ENCODE results near the gene LIMS1.

The LIMS1 gene

GRCh38 chr2:108533832-108534583, at the start of gene LIMS1 (continued):
- TF ChIP-seq ZNF639 (tag by site-specific recombination; IDR thresholded peaks at IDR 0.05) (peak; percentile 47; the same call in 1 of the 2 replicates), ZNF677 (tag by site-specific recombination; IDR thresholded peaks at IDR 0.05) (no peak), MEIS1 (CRISPR knock-in tag; IDR thresholded peaks at IDR 0.05; ENCODE audit: borderline replicate concordance) (no peak), ZNF555 (tag by site-specific recombination; conservative IDR thresholded peaks at IDR 0.05) (no peak), ZNF184 (tag by site-specific recombination; IDR thresholded peaks at IDR 0.05) (no peak), ZNF114 (tag by site-specific recombination; IDR thresholded peaks at IDR 0.05) (no peak), PRDM1 (tag by site-specific recombination; IDR thresholded peaks at IDR 0.05) (no peak), ZNF768 (tag by site-specific recombination; IDR thresholded peaks at IDR 0.05) (no peak), ZNF404 (tag by site-specific recombination; IDR thresholded peaks at IDR 0.05) (no peak), RBAK (tag by site-specific recombination; IDR thresholded peaks at IDR 0.05) (no peak), ZFP3 (tag by site-specific recombination; IDR thresholded peaks at IDR 0.05; ENCODE audit: low read depth) (no peak), ZNF157 (tag by site-specific recombination; IDR thresholded peaks at IDR 0.05) (no peak), ZNF560 (tag by site-specific recombination; IDR thresholded peaks at IDR 0.05; ENCODE audit: borderline replicate concordance) (no peak), ZNF23 (tag by site-specific recombination; IDR thresholded peaks at IDR 0.05; ENCODE audit: borderline replicate concordance) (no peak), ZNF830 (tag by site-specific recombination; IDR thresholded peaks at IDR 0.05; ENCODE audit: low read depth) (no peak), ZNF112 (tag by site-specific recombination; IDR thresholded peaks at IDR 0.05) (no peak), ZNF529 (tag by site-specific recombination; IDR thresholded peaks at IDR 0.05; ENCODE audit: insufficient replicate concordance) (no peak), ZBTB20 (tag by site-specific recombination; IDR thresholded peaks at IDR 0.05) (peak; percentile 82; the same call in 1 of the 2 replicates), ZNF544 (tag by site-specific recombination; IDR thresholded peaks at IDR 0.05) (no peak), OSR2 (tag by site-specific recombination; IDR thresholded peaks at IDR 0.05) (no peak; the same call in 1 of the 2 replicates), ZNF341 (tag by site-specific recombination; IDR thresholded peaks at IDR 0.05; ENCODE audit: low read depth) (no peak), ZNF174 (tag by site-specific recombination; IDR thresholded peaks at IDR 0.05) (no peak), KLF16 (tag by site-specific recombination; IDR thresholded peaks at IDR 0.05) (peak; percentile 70), TCF7L2 (IDR thresholded peaks at IDR 0.05; ENCODE audit: borderline replicate concordance, low read depth, low read length) (no peak), ZNF292 (tag by site-specific recombination; IDR thresholded peaks at IDR 0.05; ENCODE audit: borderline replicate concordance, low read depth) (no peak), ZNF175 (tag by site-specific recombination; IDR thresholded peaks at IDR 0.05) (no peak), ZNF837 (tag by site-specific recombination; IDR thresholded peaks at IDR 0.05) (no peak), ZNF48 (tag by site-specific recombination; IDR thresholded peaks at IDR 0.05) (no peak), BCL11A (tag by site-specific recombination; IDR thresholded peaks at IDR 0.05; ENCODE audit: low read depth) (peak; percentile 55; the same call in 1 of the 2 replicates), YY1 (tag by site-specific recombination; IDR thresholded peaks at IDR 0.05) (no peak; the same call in 1 of the 2 replicates), ZBTB7A (tag by site-specific recombination; IDR thresholded peaks at IDR 0.05; ENCODE audit: low read depth) (no peak; the same call in 1 of the 2 replicates)
- TF ChIP-seq, protein P1, sequence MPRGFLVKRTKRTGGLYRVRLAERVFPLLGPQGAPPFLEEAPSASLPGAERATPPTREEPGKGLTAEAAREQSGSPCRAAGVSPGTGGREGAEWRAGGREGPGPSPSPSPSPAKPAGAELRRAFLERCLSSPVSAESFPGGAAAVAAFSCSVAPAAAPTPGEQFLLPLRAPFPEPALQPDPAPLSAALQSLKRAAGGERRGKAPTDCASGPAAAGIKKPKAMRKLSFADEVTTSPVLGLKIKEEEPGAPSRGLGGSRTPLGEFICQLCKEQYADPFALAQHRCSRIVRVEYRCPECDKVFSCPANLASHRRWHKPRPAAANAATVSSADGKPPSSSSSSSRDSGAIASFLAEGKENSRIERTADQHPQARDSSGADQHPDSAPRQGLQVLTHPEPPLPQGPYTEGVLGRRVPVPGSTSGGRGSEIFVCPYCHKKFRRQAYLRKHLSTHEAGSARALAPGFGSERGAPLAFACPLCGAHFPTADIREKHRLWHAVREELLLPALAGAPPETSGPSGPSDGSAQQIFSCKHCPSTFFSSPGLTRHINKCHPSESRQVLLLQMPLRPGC (tag by site-specific recombination; IDR thresholded peaks at IDR 0.05) = no peak
- TF ChIP-seq, protein P2, sequence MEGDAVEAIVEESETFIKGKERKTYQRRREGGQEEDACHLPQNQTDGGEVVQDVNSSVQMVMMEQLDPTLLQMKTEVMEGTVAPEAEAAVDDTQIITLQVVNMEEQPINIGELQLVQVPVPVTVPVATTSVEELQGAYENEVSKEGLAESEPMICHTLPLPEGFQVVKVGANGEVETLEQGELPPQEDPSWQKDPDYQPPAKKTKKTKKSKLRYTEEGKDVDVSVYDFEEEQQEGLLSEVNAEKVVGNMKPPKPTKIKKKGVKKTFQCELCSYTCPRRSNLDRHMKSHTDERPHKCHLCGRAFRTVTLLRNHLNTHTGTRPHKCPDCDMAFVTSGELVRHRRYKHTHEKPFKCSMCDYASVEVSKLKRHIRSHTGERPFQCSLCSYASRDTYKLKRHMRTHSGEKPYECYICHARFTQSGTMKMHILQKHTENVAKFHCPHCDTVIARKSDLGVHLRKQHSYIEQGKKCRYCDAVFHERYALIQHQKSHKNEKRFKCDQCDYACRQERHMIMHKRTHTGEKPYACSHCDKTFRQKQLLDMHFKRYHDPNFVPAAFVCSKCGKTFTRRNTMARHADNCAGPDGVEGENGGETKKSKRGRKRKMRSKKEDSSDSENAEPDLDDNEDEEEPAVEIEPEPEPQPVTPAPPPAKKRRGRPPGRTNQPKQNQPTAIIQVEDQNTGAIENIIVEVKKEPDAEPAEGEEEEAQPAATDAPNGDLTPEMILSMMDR (tag by site-specific recombination; IDR thresholded peaks at IDR 0.05) = no peak; the same call in 1 of the 2 replicates
- TF ChIP-seq, protein P3, sequence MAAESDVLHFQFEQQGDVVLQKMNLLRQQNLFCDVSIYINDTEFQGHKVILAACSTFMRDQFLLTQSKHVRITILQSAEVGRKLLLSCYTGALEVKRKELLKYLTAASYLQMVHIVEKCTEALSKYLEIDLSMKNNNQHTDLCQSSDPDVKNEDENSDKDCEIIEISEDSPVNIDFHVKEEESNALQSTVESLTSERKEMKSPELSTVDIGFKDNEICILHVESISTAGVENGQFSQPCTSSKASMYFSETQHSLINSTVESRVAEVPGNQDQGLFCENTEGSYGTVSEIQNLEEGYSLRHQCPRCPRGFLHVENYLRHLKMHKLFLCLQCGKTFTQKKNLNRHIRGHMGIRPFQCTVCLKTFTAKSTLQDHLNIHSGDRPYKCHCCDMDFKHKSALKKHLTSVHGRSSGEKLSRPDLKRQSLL (tag by site-specific recombination; IDR thresholded peaks at IDR 0.05) = peak; percentile 68; the same call in 1 of the 2 replicates
- TF ChIP-seq, protein P4, sequence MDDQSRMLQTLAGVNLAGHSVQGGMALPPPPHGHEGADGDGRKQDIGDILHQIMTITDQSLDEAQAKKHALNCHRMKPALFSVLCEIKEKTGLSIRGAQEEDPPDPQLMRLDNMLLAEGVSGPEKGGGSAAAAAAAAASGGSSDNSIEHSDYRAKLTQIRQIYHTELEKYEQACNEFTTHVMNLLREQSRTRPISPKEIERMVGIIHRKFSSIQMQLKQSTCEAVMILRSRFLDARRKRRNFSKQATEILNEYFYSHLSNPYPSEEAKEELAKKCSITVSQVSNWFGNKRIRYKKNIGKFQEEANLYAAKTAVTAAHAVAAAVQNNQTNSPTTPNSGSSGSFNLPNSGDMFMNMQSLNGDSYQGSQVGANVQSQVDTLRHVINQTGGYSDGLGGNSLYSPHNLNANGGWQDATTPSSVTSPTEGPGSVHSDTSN (CRISPR knock-in tag; IDR thresholded peaks at IDR 0.05) = peak; percentile 52; the same call in 1 of the 2 replicates
